K562 treated with DMSO at 1 percent for 24 hours (cell line): Measurements from ENCODE around the gene PAGE3. TPM values are rescaled to one million over a fixed set of nuclear protein-coding genes. Genes with fewer than 3 reads are reported as not detected.

ENCODE experiments used
- total RNA-seq: library from RNA; unstranded; fragments of 300-600 nt; gene quantifications from 2 replicates; pipeline ENCODE4 v1.2.3, GENCODE V29; 2022; ENCODE audit warnings: low read depth; ENCODE audit not compliant: insufficient read depth

PAGE3 gene, protein sequence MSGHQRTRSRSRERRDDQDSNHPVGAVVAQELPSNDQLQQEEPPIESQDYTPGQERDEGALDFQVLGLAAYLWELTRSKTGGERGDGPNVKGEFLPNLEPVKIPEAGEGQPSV
- total RNA-seq, result not detected in 2 replicates

DNA sequence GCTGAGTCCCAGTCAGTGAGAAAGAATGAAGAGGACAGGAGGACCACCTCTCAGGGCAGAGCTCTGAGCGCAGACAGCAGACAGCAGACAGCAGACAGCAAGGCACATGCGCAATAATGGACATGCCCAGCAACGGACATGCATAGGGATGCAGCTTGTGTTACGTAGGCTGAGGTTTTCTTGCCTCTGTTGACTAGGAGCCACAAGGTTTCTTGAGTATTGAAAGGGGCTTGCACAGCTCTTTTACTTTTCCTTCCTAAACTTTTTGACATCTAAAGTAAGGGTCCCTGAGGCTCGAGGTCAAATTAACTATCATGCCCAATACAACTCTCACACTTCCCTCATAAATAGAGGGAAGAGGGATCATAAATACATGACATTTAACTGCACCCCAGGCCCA is at the start of gene PAGE3:
Gene PAGE3 (minus strand): TSS at position 101 of the 400 bp plus-strand sequence. CDS start 1,013 bp downstream, outside the sequence.

DNA sequence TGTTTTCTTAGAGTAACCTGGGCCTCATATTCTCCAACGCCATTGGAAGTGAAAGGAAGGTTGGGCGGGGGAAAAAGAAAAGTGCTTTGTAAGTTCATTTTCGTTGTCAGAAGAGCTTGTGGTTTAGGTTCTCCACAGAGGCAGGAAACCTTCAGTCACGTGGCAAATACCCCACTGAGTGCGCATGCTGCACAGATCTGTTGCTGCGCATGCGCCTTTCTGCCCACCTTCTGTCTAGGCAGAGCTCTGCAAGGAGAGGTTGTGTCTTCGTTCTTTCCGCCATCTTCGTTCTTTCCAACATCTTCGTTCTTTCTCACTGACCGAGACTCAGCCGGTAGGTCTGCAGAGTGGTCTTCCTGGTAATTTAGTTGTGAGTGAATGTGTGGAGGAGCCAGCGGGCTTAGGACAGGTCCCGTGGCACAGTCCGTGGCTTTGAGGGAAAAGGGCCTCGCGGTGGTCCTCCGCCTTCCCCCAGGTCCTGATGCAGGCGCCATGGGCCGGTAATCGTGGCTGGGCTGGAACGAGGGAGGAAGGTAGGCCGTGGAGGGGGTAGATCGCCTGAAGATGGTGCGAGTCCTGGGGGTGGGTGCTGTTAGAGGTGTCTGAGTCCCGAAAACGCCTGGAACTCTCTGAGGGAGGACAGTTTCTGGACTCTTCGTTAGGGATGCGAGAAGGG is 44.5 kb downstream of the PAGE3 start, which contains the start of gene PAGE5:
Gene PAGE5 (plus strand): TSS at position 228 of the 676 bp plus-strand sequence. CDS start 1,037 bp downstream, outside the sequence.

Other genes starting within 250 kb of the PAGE3 start
- gene ALAS2, start 233.9 kb downstream of the PAGE3 start, total RNA-seq, result 47.6 and 50.9 TPM in 2 replicates
- 13.5 and 21.9 TPM in 2 replicates for gene PAGE2B, start 189.9 kb downstream of the PAGE3 start, total RNA-seq
- 2.3 and 3.8 TPM in 2 replicates for gene PAGE2, start 175.9 kb downstream of the PAGE3 start, total RNA-seq
- 236 and 259 TPM in 2 replicates for gene PAGE5, start 44.6 kb downstream of the PAGE3 start, total RNA-seq
- gene MAGEH1, start 187.2 kb upstream of the PAGE3 start, total RNA-seq, result 17.4 and 18.6 TPM in 2 replicates
- 0.82 and 1.2 TPM in 2 replicates for gene USP51, start 224.9 kb upstream of the PAGE3 start, total RNA-seq